HepG2 (cell line): ENCODE results near the gene TSHZ1. TPM values are rescaled to one million over a fixed set of nuclear protein-coding genes. Genes with fewer than 3 reads are reported as not detected.

ENCODE experiments used
- ATAC-seq: fragments of 200-7000 bp; cut with Tn5 transposase; 3 replicates; pipeline ENCODE4 v1.9.1; 2020; ENCODE audit warnings: mild to moderate bottlenecking, moderate library complexity
- BruUV-seq: library from RNA; stranded (reverse); fragments of 400-500 nt; replicated peaks from 2 replicates; lab custom pipeline; 2021; lab: Mats Ljungman, UMichigan
- CTCF ChIA-PET: fragments of 300-600 bp; formaldehyde crosslinking; extraction: SDS; loops from one replicate; lab custom pipeline; 2021; ENCODE audit warnings: low total read pairs, inconsistent platforms, low intra/inter-chr PET ratio; lab: Yijun Ruan, JAX
- POLR2A ChIA-PET: fragments of 350-600 bp; sonication (Branson Sonifier 250); formaldehyde crosslinking; loops from one replicate; lab custom pipeline; 2020; ENCODE audit warnings: antibody characterized with exemption, inconsistent platforms; lab: Yijun Ruan, JAX
- DNase-seq: peaks from one replicate; pipeline ENCODE4 v3.0.0-alpha.2; 2015; ENCODE audit warnings: low spot score
- FAIRE-seq: peaks from 3 replicates; lab custom pipeline; 2011; peaks lifted over from hg19 to GRCh38; lab: Jason Lieb, UNC
- H2AFZ ChIP-seq: one replicate; pipeline ENCODE4 v1.6.1; 2011; ENCODE audit warnings: low read length, inconsistent platforms
- H3K27ac ChIP-seq: fragments of 300-600 bp; 3 replicates; pipeline ENCODE4 v1.8.0; 2011; ENCODE audit warnings: mixed run types, mild to moderate bottlenecking, mixed read lengths, low read length, inconsistent platforms; ENCODE audit not compliant: insufficient read depth; ENCODE audit errors: extremely low read length
- H3K27me3 ChIP-seq, 2 experiments: fragments of 200-600 bp in 1 of 2; 2 replicates in 1 of 2; 3 replicates in 1 of 2; pipeline versions ENCODE4 v1.6.0 to v1.8.0; 2011; ENCODE audit warnings: low read length in 2 of 2, mild to moderate bottlenecking in 2 of 2, moderate library complexity in 2 of 2, inconsistent platforms in 1 of 2; ENCODE audit not compliant: insufficient read depth in 2 of 2, control insufficient read depth in 1 of 2
- H3K36me3 ChIP-seq, 2 experiments: fragments of 200-600 bp in 1 of 2; replicated peaks in 1 of 2; 2 replicates in 1 of 2; 3 replicates in 1 of 2; pipeline versions ENCODE4 v1.5.1 to v1.8.0; 2011; ENCODE audit warnings: low read length in 2 of 2, inconsistent platforms in 1 of 2; ENCODE audit not compliant: insufficient read depth in 2 of 2, control insufficient read depth in 1 of 2
- H3K4me1 ChIP-seq: 2 replicates; pipeline ENCODE4 v1.5.1; 2012; ENCODE audit warnings: low read length, inconsistent platforms; ENCODE audit not compliant: insufficient read depth
- H3K4me2 ChIP-seq: 2 replicates; pipeline ENCODE4 v1.6.0; 2011; ENCODE audit warnings: low read depth, low read length, inconsistent platforms
- H3K4me3 ChIP-seq, 3 experiments: fragments of 200-600 bp in 1 of 3; sonication (generic), shearing (Covaris generic) in 1 of 3; replicated peaks in 1 of 3; 2 replicates each; pipeline ENCODE4 v1.5.1; 2011 to 2016; ENCODE audit warnings: low read length in 3 of 3, inconsistent platforms in 2 of 3, low read depth in 2 of 3, mild to moderate bottlenecking in 2 of 3, control low read depth in 1 of 3, mixed read lengths in 1 of 3; ENCODE audit not compliant: insufficient read depth in 1 of 3
- H3K79me2 ChIP-seq: one replicate; pipeline ENCODE4 v1.6.1; 2011; ENCODE audit warnings: low read length, inconsistent platforms; ENCODE audit not compliant: insufficient read depth
- H3K9ac ChIP-seq: 2 replicates; pipeline ENCODE4 v1.6.0; 2011; ENCODE audit warnings: mild to moderate bottlenecking, low read depth, low read length, inconsistent platforms; ENCODE audit not compliant: insufficient read depth
- H3K9me3 ChIP-seq: 2 replicates; pipeline ENCODE4 v1.5.1; 2012; ENCODE audit warnings: mild to moderate bottlenecking, low read length
- H4K20me1 ChIP-seq: 2 replicates; pipeline ENCODE4 v1.6.0; 2011; ENCODE audit warnings: inconsistent platforms, mild to moderate bottlenecking, low read length, moderate library complexity; ENCODE audit not compliant: insufficient read depth
- AHR ChIP-seq: IDR thresholded peaks from 2 replicates; pipeline ENCODE4 v1.6.1; 2018; ENCODE audit warnings: missing genetic modification reagents, missing compliant biosample characterization
- SMAD1 ChIP-seq: sonication (generic); formaldehyde crosslinking; IDR thresholded peaks from 2 replicates; pipeline ENCODE4 v1.4.0; 2020; ENCODE audit warnings: missing genetic modification reagents, low read depth, mild to moderate bottlenecking, borderline replicate concordance
- SP2 ChIP-seq: sonication (generic); formaldehyde crosslinking; IDR thresholded peaks from 2 replicates; pipeline ENCODE4 v1.5.1; 2020; ENCODE audit warnings: mild to moderate bottlenecking, missing genetic modification reagents
- ZMYM2 ChIP-seq: sonication (generic); formaldehyde crosslinking; IDR thresholded peaks from 2 replicates; pipeline ENCODE4 v1.8.0; 2022; ENCODE audit warnings: mild to moderate bottlenecking, missing genetic modification reagents
- ZNF629 ChIP-seq: sonication (generic); formaldehyde crosslinking; conservative IDR thresholded peaks from 2 replicates; pipeline ENCODE4 v1.5.0; 2020; ENCODE audit warnings: missing genetic modification reagents
- WGBS: methylation state at CpG from one replicate; pipeline ENCODE4 v1.1.6; 2017; ENCODE audit warnings: low lambda C conversion rate; 5-methylcytosine and 5-hydroxymethylcytosine counted together
- in situ Hi-C: cut with HindIII; loops from 2 replicates; pipeline ENCODE4 v1.10.0; 2017; ENCODE audit warnings: low pct_unique_long_range_greater_than_20kb; ENCODE audit not compliant: extremely low pct_ligation_motif_present
- intact Hi-C: fragments of 100-400 bp; cut with micrococcal nuclease; formaldehyde crosslinking; loops from one replicate; pipeline ENCODE4 v1.10.0; 2022; ENCODE audit not compliant: unreplicated experiment
- polyA plus RNA-seq, 8 experiments: library from polyadenylated mRNA; depleted of rRNA in 3 of 8; stranded (reverse) in 7 of 8; unstranded in 1 of 8; fragments of >200 nt; fragmentation: Illumina TruSeq in 4 of 8; extraction: Trizol in 4 of 8; gene quantifications; 2 replicates each; pipeline versions ENCODE4 v1.2.1 to v1.2.3, GENCODE V29; 2011 to 2016; ENCODE audit warnings: low read depth in 4 of 8, missing spikeins in 1 of 8, mixed read lengths in 1 of 8; ENCODE audit not compliant: insufficient read depth in 1 of 8
- total RNA-seq, 5 experiments: library from RNA; depleted of rRNA; stranded (reverse); fragments of >200 nt; fragmentation: Illumina TruSeq; extraction: Trizol; gene quantifications; 2 replicates each; pipeline ENCODE4 v1.2.3, GENCODE V29; 2016; ENCODE audit warnings: low read depth in 1 of 5
- TF ChIP-seq, protein P1 (sequence below): sonication (generic); formaldehyde crosslinking; conservative IDR thresholded peaks from 2 replicates; pipeline ENCODE4 v1.4.0; 2020; ENCODE audit warnings: missing genetic modification reagents
- TF ChIP-seq, protein P2 (sequence below): sonication (generic); formaldehyde crosslinking; IDR thresholded peaks from 2 replicates; pipeline ENCODE4 v1.9.0; 2021; ENCODE audit warnings: missing genetic modification reagents, mild to moderate bottlenecking, borderline replicate concordance

TSHZ1 gene
- total and polyA plus RNA-seq, 2 of the 13 experiments (the other 11 are each of a cell fraction or from before 2014, with no cell fraction given): 2.5 to 2.7 TPM

- no TSS peak for BruUV-seq
- no peak overlapping the region for H3K4me2 ChIP-seq
- no peak for ATAC-seq
- no peaks in the 10 kb centered on the region for H3K36me3 ChIP-seq
- H4K20me1 ChIP-seq: no peaks in the 10 kb centered on the region
- DNase-seq: no peak
- in situ Hi-C loops (loop anchor here (25.0 kb wide), 1 partner anchor 314 kb away; no protein-coding TSS in a partner anchor), intact Hi-C loops (no loop called here)
- H2AFZ ChIP-seq: no peak overlapping the region
- H3K27me3 ChIP-seq: peaks cover 3 to 10% of the 10 kb centered on the region in 2 experiments; a peak in 3 of 5 replicates
- WGBS: 37% methylated on average over 4 of the region's 4 CpGs
- H3K9me3 ChIP-seq: no peaks in the 10 kb centered on the region
- no peak overlapping the region for H3K9ac ChIP-seq
- FAIRE-seq: no peak
- no peak overlapping the region for H3K4me3 ChIP-seq
- H3K27ac ChIP-seq: no peak overlapping the region
- no peaks in the 10 kb centered on the region for H3K79me2 ChIP-seq
- CTCF ChIA-PET: no interaction called here
- peaks cover 12% of the 10 kb centered on the region for H3K4me1 ChIP-seq
- TF ChIP-seq, protein P1, sequence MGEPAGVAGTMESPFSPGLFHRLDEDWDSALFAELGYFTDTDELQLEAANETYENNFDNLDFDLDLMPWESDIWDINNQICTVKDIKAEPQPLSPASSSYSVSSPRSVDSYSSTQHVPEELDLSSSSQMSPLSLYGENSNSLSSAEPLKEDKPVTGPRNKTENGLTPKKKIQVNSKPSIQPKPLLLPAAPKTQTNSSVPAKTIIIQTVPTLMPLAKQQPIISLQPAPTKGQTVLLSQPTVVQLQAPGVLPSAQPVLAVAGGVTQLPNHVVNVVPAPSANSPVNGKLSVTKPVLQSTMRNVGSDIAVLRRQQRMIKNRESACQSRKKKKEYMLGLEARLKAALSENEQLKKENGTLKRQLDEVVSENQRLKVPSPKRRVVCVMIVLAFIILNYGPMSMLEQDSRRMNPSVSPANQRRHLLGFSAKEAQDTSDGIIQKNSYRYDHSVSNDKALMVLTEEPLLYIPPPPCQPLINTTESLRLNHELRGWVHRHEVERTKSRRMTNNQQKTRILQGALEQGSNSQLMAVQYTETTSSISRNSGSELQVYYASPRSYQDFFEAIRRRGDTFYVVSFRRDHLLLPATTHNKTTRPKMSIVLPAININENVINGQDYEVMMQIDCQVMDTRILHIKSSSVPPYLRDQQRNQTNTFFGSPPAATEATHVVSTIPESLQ (CRISPR knock-in tag): no peak
- TF ChIP-seq SMAD1 (CRISPR knock-in tag) (no peak), ZNF629 (CRISPR knock-in tag) (no peak), SP2 (CRISPR knock-in tag) (no peak), ZMYM2 (CRISPR knock-in tag) (no peak), AHR (CRISPR knock-in tag) (no peak)
- TF ChIP-seq, protein P2, sequence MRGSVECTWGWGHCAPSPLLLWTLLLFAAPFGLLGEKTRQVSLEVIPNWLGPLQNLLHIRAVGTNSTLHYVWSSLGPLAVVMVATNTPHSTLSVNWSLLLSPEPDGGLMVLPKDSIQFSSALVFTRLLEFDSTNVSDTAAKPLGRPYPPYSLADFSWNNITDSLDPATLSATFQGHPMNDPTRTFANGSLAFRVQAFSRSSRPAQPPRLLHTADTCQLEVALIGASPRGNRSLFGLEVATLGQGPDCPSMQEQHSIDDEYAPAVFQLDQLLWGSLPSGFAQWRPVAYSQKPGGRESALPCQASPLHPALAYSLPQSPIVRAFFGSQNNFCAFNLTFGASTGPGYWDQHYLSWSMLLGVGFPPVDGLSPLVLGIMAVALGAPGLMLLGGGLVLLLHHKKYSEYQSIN (CRISPR knock-in tag): no peak
- TF ChIP-seq, all 625 proteins: peak for 0
- POLR2A ChIA-PET: no interaction called here
These were observed 36.9 kb upstream of the TSHZ1 start for GRCh38 chr18:75173738-75174137.
